NOMO-1 treated with DMSO at 0.1 percent for 48 hours (cell line): ENCODE measurements around the gene CERS6.
"Not testable (repeated sequence)": the region's sequence is repeated elsewhere in the genome, so short reads cannot be mapped to it uniquely, and the experiment has no call there.

Experiments used
- DNase-seq: peaks from one replicate; lab custom pipeline; 2025; ENCODE audit not compliant: unreplicated experiment; lab: John Stamatoyannopoulos, UW

Gene CERS6

DNA sequence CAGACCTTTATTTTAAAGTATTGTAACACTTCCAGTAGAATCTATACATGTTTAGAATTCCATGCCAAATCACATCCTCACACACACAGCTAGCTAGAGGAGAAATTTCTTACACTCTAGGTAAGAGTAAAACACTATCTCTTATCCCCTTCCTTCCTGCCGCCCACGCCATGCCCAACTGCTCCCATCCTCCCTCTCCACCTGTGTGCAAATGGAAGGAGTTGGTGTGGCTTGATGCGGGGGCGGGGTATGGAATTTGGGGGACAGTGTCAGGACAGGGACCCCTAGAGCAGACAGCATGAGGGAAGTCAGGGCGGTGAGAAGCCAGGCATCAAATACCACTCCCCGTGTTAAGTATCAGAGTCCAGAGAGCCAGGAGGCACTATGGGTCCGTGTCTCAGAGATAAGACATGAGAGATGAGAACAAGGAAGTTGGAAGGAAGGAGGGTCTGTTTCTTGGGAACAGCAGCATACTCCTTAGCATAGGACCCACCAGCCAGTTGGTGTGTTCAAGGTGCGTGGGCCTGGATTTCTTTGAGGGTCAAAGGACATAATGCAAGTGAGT is 297.8 kb downstream of the CERS6 start:
- no peak for DNase-seq

DNA sequence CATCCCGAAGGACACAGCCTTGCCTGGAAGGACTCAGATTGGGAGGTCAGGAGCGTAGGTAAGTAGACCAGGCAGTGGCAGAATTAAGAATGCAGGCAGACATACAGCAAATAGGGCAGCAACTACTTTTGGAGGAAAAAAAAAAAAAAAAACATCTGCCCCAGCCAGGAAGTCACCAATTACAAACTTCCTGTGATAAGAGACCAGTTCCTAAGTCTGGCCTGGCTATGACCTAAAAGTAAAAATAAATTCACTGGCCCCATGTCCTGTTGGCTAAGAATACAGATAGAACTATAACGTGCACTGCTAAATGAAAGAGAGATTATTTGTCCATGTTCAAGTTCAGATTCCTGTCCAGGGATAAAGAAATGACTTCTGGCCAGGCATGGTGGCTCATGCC is 301.2 kb downstream of the CERS6 start:
- DNase-seq, result peak; percentile 76

DNA sequence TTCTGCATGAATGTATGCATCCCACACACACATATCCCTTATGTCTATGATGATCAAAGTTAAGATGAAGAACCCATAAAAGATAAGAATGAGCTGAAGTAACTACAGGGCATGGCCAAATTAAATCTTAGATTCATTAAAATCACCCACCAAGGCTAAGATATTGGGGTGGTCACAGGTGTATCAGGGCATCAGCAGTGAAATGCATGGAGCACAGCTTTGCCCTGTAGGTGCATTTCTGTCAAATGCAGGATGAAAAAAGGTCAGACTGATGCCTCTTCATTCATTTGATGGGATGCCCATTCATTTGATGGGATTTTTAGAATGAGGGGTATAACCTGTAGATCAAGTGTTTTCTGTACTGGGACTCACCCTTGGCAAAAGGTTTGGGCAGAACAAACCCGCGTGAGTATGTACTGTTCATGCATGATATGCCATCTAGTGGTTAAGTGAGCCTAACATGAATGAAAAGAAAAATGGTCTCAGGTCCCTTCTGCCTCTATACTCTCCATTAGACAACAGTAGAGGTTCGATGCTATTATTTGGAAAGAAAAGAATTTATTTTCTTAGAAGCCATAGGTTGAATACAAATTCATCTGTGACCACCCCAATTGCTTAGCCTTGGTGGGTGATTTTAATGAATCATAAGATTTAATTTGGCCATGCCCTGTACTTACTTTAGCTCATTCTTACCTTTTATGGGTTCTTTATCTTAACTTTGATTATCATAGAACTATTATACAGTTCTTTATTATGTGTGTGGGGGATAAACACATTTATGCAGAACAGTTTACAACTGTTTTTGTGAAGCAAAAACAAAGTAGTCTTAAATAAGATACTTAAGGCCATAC is 303.1 kb downstream of the CERS6 start:
- DNase-seq, result peak; percentile 1

DNA sequence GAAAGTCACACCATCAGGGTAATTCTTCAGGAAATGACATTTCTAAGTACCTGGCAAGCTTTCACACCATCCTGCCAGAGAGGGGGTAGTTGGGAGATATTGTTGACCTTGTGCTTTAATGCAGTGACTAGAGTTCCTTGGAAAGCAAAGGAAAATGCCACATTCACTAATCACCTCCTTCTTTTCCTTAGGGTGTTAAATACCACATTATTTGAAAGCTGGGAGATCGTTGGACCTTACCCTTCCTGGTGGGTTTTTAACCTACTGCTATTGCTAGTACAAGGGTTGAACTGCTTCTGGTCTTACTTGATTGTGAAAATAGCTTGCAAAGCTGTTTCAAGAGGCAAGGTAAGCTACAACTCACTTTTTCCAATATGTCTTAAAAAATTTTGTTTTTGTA is 309.3 kb downstream of the CERS6 start:
- no peak for DNase-seq

DNA sequence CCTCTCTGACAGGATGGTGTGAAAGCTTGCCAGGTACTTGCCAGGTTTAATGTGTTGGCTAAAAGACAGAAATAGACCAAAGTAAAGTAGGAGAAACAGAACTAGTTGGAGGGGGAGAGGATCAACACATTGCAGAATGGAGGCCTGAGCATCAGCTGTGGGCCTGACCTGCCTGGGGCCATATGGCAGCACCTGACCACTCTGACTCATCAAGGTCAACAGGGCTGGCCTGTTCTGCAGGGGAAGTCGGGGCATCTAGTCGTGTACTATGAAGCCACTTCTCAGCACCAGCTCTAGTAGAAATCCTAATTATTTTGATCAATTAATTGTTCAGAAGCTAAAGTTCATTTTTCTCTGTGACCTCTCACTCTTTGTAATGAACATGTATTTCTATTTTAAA is 310.5 kb downstream of the CERS6 start:
- DNase-seq, result no peak

DNA sequence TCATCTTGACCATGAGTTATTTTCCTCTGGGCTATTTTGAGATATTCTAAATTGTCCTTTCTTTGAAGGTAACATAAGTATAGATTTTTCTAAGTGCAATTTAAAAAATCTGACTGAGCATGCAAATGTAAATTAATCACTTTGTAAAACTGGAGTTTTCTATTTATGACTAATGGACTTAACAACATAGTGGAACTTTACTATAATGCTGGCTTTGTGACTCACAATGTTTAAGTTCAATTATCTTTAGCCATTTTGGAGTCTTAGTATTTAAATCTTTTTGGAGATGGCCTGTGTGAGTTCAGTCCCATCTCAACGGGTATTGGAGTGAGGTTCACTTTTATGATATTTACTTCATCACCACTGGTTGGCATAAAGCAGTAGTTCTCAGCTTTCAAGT is 311.2 kb downstream of the CERS6 start:
- DNase-seq, result no peak

DNA sequence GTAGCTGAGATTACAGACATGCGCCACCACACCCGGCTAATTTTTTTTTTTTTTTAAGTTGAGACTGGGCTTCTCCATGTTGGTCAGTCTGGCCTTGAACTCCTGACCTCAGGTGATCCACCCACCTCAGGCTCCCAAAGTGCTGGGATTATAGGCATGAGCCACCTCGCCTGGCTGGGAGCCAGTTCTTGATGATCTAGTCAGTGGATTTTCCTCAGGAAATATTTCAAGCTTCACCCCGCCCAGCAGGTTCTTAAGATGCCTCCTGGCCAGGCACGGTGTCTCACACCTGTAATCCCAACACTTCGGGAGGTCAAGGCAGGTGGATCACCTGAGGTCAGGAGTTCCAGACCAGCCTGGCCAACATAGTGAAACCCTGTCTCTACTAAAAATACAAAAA is 312.3 kb downstream of the CERS6 start:
- DNase-seq, result not testable (repeated sequence)

DNA sequence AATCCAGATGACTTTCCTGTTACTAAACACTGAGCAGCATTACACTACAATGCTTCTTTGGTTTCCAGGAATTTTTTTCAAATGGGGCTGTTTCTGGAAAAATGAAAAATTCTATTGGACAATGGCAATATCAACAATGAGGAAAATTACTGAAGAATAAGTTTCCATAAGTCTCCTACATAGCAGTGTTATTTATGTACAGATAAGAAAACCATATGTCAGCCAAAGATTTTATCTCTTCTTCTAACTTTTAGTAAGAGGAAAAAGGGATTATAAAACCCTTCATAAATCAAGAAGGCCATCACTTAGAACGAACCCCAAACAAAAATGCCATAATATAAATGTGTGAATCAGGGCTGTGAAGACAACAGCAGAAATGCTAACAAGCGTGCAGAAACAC is 314.7 kb downstream of the CERS6 start:
- no peak for DNase-seq

DNA sequence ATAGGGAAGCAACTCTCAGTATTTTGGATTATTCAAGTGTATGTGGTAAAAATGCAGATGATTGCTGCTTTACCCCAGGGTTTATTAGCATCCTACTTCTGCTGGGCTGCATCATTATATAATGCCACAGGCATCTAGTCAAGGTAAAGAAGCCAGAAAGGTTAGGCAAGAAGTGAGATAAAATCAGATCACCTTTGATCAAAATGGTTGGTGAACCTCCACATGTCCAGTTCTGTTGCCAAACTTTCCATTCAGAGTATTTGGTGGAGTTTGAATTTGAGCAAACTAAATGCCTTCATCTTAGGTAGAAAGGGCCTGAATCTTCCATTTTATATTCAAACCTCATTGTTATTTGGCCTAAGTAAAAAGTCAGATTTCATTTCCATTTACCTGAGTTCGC is 316.6 kb downstream of the CERS6 start:
- DNase-seq, result no peak

DNA sequence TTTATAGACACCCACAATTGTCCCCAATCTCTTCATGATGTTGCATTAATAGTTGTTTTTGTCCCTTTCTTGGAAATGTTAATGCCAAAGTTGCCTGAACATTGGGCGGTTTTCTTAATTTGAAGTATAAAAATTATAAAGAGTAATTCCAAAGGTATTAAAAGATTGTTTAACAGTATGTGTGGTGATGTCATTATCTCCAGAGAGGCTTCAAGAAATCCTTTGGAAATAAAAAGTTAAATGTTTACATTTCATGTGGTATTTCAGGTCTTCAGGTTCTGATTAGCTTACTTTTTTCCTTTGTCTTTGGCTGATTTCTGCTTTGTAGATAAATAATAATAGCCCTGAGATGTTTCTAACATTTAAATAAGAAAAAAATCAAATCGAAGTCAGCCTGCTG is 317.1 kb downstream of the CERS6 start:
- DNase-seq, result no peak

DNA sequence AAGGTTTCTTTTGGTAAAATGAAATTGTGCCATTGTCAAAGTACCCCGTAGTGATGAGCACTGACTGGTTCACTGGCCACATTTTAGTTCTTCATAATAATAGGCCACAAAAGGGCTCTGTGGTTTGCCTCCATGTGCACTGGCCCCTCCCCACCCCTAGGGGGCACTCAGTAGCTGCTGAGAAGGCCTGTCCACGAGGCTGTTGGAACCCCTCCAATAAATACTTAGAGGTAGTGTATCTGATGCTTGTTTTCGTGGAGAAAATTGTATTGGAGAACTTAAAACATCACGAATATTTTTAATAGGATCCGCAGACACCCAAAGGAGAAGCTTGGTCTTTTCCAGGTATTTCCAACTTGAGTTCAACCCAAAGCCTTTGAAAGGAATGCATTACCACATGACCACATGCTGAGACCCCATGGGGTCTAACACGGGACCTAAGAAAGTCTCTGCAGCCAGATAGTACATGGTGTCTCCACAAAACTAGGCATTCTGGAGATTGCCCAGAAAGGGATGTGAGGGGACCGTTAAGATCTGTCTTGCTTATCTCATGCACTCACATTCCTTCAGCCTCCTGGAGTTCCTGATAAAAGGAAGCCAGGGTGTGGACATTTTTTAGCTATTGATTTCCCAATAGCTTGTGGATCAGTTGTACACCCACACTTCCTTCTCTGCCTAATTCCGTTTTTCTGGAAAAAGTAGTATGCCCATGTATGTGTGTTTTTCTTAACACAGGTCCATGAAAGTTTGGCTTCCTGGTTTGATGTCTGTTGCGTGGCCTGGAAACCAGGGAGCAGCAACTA is 317.8 kb downstream of the CERS6 start:
- DNase-seq, result peak; percentile 25

DNA sequence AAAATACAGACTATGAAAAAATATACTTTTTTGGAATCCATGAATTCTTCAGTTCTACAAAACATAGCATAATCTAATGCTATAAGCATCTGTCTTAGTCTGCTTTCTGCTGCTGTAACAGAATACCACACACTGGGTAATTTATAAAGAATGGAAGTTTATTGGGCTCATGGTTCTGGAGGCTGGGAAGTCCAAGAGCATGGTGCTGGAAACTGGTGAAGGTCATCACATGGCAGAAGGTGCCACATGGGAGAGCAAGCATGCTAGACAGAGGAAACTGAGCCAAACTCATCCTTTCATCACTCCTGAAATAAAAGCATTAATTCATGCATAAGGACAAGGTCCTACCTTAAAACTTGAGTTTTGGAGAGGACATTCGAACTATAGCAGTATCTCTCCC is 319.8 kb downstream of the CERS6 start:
- DNase-seq, result no peak

DNA sequence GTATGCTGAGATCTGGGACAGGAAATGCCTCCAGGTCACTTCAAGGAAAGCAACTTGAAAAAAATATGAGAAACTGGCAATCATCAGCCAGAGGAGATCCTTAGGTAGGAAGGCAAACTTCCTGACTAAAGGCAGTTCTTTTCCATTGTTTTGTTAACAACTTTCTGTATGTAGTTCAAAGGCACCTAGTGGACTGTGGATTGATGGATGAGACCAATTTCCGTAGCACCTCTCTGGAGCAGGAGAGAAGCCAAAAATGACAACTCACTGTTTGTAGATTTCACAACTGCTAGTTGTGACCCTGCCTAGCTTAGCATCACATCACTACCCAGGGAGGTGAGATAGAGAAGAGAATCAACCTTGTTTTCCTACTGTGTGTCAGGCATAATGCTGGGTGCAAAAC is 324.6 kb downstream of the CERS6 start:
- no peak for DNase-seq

DNA sequence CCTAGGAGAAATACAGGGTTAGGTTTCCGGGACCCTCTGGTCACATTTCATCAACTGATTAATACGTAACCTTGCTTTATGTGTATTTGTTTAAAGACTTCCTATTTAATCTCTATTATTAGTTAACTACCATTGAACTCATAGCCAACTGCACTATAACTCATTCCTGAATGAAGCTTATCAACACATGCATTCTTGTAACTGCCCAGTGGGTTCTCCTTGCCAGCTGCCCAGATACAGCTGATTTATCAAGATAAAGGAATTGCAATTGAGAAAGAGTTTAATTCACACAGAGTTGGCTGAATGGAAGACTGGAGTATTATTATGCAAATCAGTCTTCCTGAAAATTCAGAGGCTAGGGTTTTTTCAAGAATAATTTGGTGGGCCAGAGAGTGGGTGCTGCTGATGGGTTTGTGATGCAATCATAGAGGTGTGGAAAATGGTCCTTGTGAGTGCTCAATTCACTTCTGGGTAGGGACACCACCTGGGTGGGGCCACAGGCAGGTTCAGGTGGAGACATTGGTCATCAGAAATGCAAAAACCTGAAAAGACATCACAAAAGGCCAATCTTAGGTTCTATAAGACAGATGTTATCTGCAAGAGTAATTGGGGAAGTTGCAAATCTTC is 325.2 kb downstream of the CERS6 start:
- DNase-seq, result no peak

DNA sequence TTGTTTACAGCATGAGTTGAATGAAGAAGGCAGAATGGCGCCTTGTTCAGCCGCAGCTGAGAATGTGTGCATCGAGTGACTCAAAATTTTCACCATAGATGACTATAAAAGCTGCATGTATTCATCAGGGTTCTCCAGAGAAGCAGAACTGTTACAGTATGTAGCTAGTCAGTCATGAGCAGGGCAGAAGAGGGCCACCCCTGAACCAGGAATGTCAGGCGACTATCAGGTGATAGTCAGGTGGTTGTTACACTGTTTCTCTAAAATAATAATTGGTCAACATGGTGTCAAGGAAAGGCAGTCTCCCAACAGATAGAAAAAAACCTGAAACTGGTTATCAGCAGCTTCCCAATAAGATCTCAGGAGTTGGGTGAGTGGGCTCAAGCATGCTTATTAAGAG is 326.2 kb downstream of the CERS6 start:
- no peak for DNase-seq

DNA sequence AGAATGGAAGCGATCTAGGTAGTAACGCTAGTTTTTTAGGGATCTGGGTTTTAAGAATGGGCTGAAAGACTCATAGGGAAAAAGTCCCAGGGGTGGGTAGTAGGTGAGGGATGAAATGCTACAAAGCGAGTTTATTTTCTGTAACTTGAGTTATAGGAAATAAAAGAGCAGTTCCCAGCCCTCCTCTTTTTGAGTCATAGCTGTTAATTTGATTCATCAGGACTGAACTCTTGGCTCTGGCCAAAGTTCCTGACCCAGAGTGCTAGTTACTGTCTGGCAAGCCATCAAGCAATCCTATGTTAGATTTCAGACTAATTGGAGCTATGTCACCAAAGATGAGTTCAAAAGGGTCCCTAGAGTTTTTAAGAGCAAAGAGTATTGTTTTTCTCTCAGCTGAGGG is 328.9 kb downstream of the CERS6 start:
- DNase-seq, result no peak

DNA sequence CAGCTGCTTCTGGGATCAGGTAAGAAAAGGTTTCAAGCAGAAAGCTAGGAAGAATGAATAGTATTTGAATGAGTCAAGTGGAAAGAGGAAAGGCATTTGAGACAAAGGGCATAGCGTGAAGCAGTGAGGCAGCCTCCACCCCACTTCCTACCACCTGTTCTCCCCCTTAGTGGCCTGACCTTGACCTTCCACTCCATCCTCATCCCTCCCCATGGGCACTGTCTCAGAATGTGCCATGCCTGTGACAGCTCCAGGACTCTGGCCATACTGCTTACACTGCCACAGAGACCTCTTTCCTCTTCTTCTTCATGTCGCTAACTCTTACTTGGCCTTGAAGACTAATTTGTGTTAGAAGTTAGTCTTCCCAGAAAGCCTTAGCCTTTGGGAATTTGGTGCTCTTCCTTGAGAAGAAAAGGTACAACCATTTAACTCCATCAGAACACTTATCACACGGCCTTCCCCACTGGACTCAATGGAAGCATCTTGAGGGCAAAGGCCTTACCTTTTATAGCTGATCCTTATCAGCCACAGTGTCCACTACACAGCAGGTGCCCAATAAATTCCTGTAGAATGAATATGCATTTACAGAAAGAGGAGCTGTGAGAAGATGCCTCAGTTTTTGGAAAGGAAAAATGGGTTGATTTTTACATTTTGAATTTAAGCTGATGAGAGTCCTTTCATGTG is 331.2 kb downstream of the CERS6 start:
- no peak for DNase-seq

DNA sequence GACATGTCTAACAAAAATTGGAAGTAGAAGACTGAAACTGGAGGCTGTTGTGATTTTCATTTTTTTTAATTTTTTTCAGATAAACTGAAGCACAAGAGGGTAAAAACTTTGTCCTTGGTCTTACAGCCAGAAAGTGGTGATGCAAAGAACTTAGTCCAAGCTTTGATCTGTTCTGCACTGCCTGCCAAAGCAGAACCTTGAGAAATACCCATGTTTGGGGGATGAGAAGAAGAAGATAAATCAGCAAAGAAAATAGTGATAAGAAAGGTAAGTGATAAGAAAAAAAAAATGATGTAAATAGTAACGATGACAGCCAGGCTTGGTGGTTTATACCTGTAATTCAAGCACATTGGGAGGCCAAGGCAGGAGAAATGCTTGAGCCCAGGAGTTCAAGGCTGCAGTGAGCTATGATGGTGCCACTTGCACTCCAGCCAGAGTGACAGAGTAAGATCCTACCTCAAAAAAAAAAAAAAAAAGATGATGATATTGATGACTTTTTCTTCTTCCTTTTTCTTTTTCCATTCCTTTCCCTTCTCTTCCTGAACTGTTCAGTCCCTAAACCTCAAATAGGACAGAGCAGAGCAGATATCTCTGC is 331.8 kb downstream of the CERS6 start:
- DNase-seq, result no peak

DNA sequence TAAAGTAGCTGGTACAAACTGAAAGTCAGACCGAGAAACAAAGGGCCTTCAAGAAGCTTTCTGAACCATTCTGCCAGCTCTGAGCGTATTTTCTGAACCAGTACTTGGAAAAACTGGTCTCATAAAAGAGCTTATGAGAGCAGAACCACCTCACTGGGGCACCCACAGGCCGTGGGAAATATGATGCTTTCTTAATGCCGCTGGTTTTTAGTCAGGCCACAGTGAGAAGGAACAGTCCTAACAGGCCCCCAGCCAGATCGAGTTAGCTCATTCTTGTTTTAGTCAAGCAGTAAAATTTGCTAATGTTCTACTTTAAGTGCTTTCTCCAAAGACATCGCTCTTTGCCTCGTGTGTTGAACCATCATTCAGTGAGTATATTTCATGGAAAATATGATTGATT is 333.7 kb downstream of the CERS6 start:
- DNase-seq, result no peak

DNA sequence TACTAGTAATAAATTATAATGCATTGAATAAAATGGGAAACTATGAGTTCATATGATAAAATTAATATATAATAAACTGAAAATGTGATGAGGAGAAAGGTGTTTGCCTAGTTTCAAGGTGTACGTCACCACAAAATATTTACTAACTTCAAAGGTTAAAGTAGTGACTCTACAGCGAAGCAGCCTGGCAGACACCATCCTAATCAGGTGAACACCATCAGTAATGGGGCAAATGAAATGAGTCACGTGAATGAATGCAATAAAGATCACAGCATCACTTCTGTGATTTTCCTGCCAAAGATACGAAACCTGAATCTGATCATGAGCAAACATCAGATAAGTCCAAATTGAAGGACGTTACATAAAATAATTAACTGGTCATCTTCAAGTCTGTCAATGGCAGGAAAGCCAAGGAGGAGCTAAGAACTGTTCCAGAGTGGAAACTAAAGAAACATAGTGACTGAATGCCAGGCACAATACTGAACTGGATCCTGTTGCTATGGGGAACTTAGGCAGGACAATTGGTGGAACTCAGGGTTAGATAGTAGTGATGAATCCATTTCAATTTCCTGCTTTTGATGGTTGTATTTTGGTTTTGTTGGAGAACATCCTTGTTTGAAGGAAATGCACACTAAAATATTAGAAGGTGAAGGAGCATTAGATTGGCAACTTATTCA is 334.3 kb downstream of the CERS6 start:
- no peak for DNase-seq
